BLaER1 (cell line): ENCODE data around the gene UBAC2.

Experiments used
- H3K27ac ChIP-seq: shearing (Covaris generic); formaldehyde crosslinking; 2 replicates; pipeline ENCODE4 v1.8.1; 2022
- H3K27me3 ChIP-seq: shearing (Covaris generic); formaldehyde crosslinking; 2 replicates; pipeline ENCODE4 v1.8.1; 2022
- H3K36me3 ChIP-seq: shearing (Covaris generic); formaldehyde crosslinking; 2 replicates; pipeline ENCODE4 v1.8.1; 2022
- H3K4me1 ChIP-seq: shearing (Covaris generic); formaldehyde crosslinking; 2 replicates; pipeline ENCODE4 v1.8.1; 2022
- H3K4me2 ChIP-seq: shearing (Covaris generic); formaldehyde crosslinking; 2 replicates; pipeline ENCODE4 v1.8.1; 2022
- H3K4me3 ChIP-seq: shearing (Covaris generic); formaldehyde crosslinking; 2 replicates; pipeline ENCODE4 v1.8.1; 2022
- H3K9ac ChIP-seq: shearing (Covaris generic); formaldehyde crosslinking; 2 replicates; pipeline ENCODE4 v1.8.1; 2022
- H3K9me3 ChIP-seq: shearing (Covaris generic); formaldehyde crosslinking; 2 replicates; pipeline ENCODE4 v1.8.1; 2022
- H4K20me1 ChIP-seq: shearing (Covaris generic); formaldehyde crosslinking; 2 replicates; pipeline ENCODE4 v1.8.1; 2022
- Cebpa-rat ChIP-seq: shearing (Covaris generic); IDR thresholded peaks from 2 replicates; pipeline ENCODE4 v1.8.1; 2022

Gene UBAC2

DNA sequence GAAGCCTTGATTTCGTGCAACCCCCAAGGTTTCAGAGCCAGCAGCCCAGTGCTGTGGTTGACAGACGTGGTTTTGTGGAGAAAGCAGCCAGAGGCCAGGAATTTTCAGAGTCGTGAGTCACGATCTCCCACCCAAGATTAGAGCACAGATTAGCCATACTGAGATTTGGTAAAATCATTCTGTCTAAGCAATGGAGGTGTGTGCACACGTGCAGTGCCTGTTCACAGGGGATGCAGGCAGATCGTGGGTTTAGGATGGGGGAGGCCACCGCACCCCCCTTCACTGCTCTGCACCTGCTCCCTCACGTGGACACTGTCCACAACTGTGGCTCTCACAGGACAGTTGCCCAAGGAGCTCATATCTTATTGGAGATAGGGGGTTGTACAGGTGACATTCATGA is 153.2 kb downstream of the UBAC2 start:
- no peak overlapping the region for H3K4me3 ChIP-seq
- peaks cover 39% of the 10 kb centered on the region for H3K4me1 ChIP-seq
- no peak overlapping the region for H3K27ac ChIP-seq
- H3K4me2 ChIP-seq = no peak overlapping the region
- H3K9me3 ChIP-seq = no peaks in the 10 kb centered on the region
- peaks cover 88% of the 10 kb centered on the region for H3K36me3 ChIP-seq
- no peaks in the 10 kb centered on the region for H3K27me3 ChIP-seq
- H4K20me1 ChIP-seq = peaks cover 67% of the 10 kb centered on the region
- TF ChIP-seq Cebpa-rat = no peak
- H3K9ac ChIP-seq = no peak overlapping the region

DNA sequence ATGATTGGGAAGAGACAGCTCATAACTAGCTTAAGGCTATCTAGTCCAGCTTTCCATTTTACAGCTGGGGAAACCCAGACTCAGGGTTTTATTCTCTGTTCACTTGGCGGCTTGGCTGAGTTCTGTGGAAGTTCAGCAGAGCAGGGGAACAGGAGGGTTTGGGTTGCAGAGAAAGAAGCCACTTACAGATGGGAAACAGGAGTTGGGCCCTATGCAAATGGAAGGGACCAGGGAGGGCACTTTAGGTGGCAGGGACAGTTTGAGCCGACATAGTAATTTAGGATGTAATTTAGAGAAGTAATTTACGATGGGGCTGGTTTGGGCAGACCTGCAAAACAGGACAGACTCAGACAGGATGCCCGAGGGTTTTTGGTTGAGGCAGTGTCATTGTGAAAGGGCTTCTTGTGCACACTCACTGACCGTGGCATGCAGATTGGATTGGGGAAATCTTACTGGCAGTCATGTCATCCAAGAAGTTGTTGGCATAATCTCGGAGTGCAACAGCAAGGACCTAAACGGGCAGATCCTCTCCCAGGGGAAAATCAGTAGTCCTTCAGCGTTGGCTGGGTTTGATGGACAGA is 153.8 kb downstream of the UBAC2 start:
- Histone ChIP-seq H4K20me1 (peaks cover 69% of the 10 kb centered on the region), H3K4me1 (peaks cover 39% of the 10 kb centered on the region), H3K4me3 (no peak overlapping the region), H3K9me3 (no peaks in the 10 kb centered on the region), H3K9ac (no peak overlapping the region), H3K27me3 (no peaks in the 10 kb centered on the region), H3K36me3 (peaks cover 88% of the 10 kb centered on the region), H3K27ac (no peak overlapping the region), H3K4me2 (peak overlapping the region; percentile 86)
- TF ChIP-seq Cebpa-rat = no peak

DNA sequence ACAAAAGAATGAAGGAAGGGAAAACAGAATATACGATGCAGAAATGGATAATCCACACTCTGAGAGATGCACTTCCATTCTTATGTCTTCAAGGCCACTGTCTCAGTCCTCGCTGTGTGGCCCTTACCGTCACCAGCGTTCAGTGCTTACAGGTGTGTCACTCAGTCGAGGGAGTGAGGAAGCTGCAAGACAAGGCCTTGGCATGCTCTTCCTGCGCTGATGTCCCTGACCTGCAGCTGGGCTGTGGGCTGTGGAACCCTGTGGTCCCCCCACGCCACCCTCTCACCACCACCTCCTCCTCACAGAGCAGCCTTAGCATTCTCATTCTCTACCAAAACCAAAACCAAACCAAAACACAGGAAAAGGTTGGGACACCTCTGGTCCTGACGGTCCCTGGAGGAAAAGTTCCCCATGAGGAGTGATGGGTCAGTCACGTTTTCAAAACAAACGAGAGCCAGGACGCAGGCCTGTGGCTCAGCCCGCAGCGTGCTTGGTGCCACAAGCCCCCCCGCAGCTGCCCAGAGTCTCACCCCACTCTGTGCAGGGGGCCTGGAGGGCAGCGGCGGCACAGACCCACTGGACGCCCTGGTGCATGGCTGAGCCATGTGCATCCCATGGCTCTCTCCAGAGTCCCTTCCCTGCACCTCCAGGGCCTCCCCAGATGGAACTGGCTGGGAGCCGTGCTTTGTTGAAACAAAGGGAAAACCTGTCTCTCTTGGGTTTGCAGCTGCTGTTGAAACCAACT is 154.8 kb downstream of the UBAC2 start:
- H3K36me3 ChIP-seq = peaks cover 89% of the 10 kb centered on the region
- H3K27ac ChIP-seq = 0 out of 2 replicates have a peak overlapping the region, but pooled peaks have one; percentile 35

DNA sequence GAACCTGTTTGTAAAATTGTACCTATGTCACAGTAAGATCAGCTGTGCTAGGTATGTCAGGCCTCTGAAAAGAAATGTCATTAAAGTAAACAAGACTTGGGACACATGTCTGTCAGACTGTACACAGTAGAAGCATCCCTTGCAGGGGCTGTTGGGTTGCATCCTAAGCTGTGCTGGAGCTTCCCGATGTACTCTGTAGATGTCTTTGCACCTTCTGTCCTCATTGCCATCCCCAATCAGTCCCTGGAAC is 155.3 kb downstream of the UBAC2 start:
- Histone ChIP-seq H3K4me3 (peak overlapping the region; percentile 23; the same call in 1 of the 2 replicates), H4K20me1 (peaks cover 65% of the 10 kb centered on the region), H3K36me3 (peaks cover 89% of the 10 kb centered on the region), H3K27me3 (no peaks in the 10 kb centered on the region), H3K9ac (peak overlapping the region; percentile 32; the same call in 1 of the 2 replicates), H3K4me1 (peaks cover 39% of the 10 kb centered on the region), H3K9me3 (no peaks in the 10 kb centered on the region), H3K27ac (0 out of 2 replicates have a peak overlapping the region, but pooled peaks have one; percentile 35), H3K4me2 (peak overlapping the region; percentile 86)
- no peak for TF ChIP-seq Cebpa-rat

More for the DNA sequence above, 154.8 kb downstream of the UBAC2 start:
- no peaks in the 10 kb centered on the region for H3K9me3 ChIP-seq
- peaks cover 39% of the 10 kb centered on the region for H3K4me1 ChIP-seq
- H3K4me2 ChIP-seq = peak overlapping the region; percentile 86
- H3K9ac ChIP-seq = peak overlapping the region; percentile 32; the same call in 1 of the 2 replicates
- H3K27me3 ChIP-seq = no peaks in the 10 kb centered on the region
- TF ChIP-seq Cebpa-rat = no peak
- peaks cover 68% of the 10 kb centered on the region for H4K20me1 ChIP-seq
- H3K4me3 ChIP-seq = peak overlapping the region; percentile 23; the same call in 1 of the 2 replicates

DNA sequence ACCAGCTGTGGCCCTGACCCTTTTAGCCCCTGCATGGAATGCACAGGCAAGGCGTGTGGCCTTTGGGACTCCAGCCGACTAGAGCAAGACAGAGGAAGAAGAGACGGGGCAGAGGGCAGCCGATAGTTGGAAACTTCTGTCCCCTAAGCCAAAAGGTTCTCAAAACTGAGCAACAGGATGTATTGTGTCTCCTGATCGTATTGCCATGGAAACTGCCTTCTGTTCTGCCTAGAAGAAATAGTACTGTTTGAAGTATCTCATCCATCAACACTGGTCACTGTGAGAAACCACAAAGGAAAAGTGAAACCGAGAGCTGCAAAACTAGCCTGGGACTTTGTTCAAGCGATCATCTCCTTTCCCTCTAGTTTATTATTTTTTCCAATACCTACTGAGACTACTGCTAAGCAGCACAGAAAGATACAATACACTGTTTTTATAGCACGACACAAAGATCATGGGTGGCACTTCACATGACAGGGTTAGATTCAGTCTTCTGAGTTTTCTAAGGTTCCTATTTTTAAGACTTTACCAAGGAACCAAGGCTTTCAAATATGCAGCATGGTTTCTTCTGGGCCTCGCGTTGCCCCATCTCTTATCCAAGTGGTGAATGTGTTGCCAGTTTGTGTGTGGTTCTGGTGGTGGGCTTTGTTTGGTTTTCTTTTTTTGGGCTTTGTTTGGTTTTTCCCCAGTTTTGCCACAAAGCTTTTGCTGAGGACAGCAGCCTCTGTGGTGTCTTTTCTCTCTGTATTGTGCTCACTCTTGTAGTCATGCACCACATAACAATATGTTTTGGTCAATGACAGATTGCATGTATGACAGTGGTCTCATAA is 155.8 kb downstream of the UBAC2 start:
- H4K20me1 ChIP-seq = peaks cover 65% of the 10 kb centered on the region
- H3K9ac ChIP-seq = peak overlapping the region; percentile 32; the same call in 1 of the 2 replicates
- H3K27me3 ChIP-seq = no peaks in the 10 kb centered on the region
- H3K4me3 ChIP-seq = peak overlapping the region; percentile 23; the same call in 1 of the 2 replicates
- H3K9me3 ChIP-seq = no peaks in the 10 kb centered on the region
- TF ChIP-seq Cebpa-rat = no peak
- H3K4me1 ChIP-seq = peaks cover 39% of the 10 kb centered on the region
- peaks cover 88% of the 10 kb centered on the region for H3K36me3 ChIP-seq
- 0 out of 2 replicates have a peak overlapping the region, but pooled peaks have one; percentile 35 for H3K27ac ChIP-seq
- peak overlapping the region; percentile 86 for H3K4me2 ChIP-seq

DNA sequence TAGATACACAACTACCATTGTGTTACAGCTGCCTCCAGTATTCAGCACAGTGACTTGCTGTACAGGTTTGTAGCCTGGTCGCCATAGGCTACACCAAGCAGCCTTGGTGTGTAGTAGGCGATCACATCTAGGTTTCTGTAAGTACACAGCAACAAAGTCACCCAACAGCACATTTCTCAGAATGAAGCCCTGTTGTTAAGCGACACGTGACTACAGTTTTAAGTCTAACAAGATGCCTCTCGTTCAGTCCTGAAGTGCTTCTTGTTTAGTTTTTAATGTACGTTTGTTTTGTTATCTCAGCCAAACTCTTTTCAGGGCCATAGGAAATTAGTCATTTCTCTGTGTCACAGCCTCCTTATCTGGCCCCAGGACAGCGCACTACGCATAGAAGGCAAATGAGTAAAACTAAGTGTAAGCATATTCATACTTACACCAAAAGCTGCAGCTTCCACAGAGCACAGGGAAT is 156.5 kb downstream of the UBAC2 start:
- Histone ChIP-seq H3K4me3 (no peak overlapping the region), H3K9ac (no peak overlapping the region), H3K36me3 (peaks cover 85% of the 10 kb centered on the region), H4K20me1 (peaks cover 64% of the 10 kb centered on the region), H3K27ac (no peak overlapping the region), H3K27me3 (no peaks in the 10 kb centered on the region), H3K4me2 (no peak overlapping the region; the same call in 1 of the 2 replicates), H3K4me1 (peaks cover 39% of the 10 kb centered on the region), H3K9me3 (no peaks in the 10 kb centered on the region)
- no peak for TF ChIP-seq Cebpa-rat

DNA sequence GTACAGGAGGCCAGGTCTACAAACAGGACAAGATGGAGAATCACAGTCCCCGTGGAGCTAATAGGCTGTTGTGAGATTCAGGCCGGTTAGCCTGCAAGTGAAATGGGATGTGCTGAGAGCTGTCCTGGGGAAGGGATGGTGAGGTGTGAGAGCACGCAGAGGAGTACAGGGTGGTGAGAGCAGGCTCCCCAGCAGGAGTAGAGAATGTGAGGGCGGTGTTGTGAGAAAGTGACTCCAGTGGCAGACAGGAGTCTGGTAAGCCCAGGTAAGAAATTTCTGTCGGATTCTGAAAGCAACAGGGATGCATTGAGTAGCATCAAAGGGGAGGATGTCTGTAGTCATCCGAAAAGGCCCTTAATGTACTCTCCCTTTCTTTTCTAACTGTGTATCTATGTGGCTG is 157.3 kb downstream of the UBAC2 start:
- Histone ChIP-seq H3K9me3 (no peaks in the 10 kb centered on the region), H3K27ac (no peak overlapping the region)

DNA sequence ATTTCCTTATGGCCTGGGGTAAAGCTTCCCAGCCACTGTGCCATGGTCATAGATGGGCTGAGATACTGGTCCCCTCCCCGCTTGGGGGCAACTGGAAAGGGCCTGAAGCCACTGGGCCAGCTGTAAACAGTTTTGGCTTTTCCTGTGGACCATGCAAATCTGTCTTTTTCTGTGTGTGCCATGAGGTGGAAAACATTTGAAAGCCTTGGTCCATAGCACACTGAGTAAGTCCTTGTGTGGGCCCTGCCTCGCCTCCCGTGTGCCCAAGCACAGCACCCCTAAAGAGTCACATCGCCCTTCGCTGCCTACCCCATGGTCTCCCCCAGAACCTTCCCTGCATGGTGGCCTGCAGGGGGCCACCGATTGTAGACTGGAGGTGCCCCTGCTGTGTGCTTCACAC is 158.9 kb downstream of the UBAC2 start:
- peaks cover 74% of the 10 kb centered on the region for H3K36me3 ChIP-seq
- H4K20me1 ChIP-seq = peaks cover 53% of the 10 kb centered on the region
- H3K27me3 ChIP-seq = no peaks in the 10 kb centered on the region
- H3K27ac ChIP-seq = no peak overlapping the region
- no peak overlapping the region for H3K4me2 ChIP-seq
- H3K4me1 ChIP-seq = peaks cover 28% of the 10 kb centered on the region
- no peak overlapping the region for H3K4me3 ChIP-seq
- TF ChIP-seq Cebpa-rat = no peak
- H3K9me3 ChIP-seq = no peaks in the 10 kb centered on the region
- no peak overlapping the region for H3K9ac ChIP-seq

More for the DNA sequence above, 157.3 kb downstream of the UBAC2 start:
- H3K4me1 ChIP-seq = peaks cover 39% of the 10 kb centered on the region
- no peaks in the 10 kb centered on the region for H3K27me3 ChIP-seq
- H3K4me2 ChIP-seq = no peak overlapping the region
- no peak overlapping the region for H3K4me3 ChIP-seq
- TF ChIP-seq Cebpa-rat = no peak
- no peak overlapping the region for H3K9ac ChIP-seq
- H4K20me1 ChIP-seq = peaks cover 58% of the 10 kb centered on the region
- peaks cover 82% of the 10 kb centered on the region for H3K36me3 ChIP-seq

DNA sequence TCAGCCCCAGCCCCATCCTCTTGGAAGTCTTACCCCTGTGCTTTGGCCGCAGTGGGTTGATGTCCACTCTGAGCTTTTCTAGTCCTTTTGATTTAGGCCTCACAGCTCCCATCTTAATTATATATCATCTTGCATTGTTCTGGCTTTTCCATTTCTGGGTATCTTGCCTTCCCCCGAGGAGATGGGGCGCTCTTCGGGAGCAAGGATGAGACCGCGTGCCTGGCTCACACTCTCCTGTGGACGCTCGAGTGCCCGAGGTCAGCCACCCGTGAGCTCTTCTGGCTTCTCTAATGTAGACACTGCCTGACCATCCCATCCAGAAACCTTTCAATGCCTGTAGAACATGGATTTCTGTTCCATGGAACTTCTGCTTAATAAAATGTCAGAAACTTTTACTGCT is 160.0 kb downstream of the UBAC2 start:
- no peaks in the 10 kb centered on the region for H3K9me3 ChIP-seq
- H3K9ac ChIP-seq = no peak overlapping the region
- no peak for TF ChIP-seq Cebpa-rat
- H4K20me1 ChIP-seq = peaks cover 43% of the 10 kb centered on the region
- H3K27me3 ChIP-seq = no peaks in the 10 kb centered on the region
- no peak overlapping the region for H3K27ac ChIP-seq
- no peak overlapping the region for H3K4me2 ChIP-seq
- no peak overlapping the region for H3K4me3 ChIP-seq
- H3K4me1 ChIP-seq = peaks cover 18% of the 10 kb centered on the region
- peaks cover 63% of the 10 kb centered on the region for H3K36me3 ChIP-seq
